Amygdala (tissue), 56 donors: Measurements from ENCODE around the gene VEGFD.
A peak's percentile ranks its signal among the peaks of the same experiment; 100 is the strongest.

Experiments used
- DNase-seq, 56 donors: peaks; one replicate each; lab custom pipeline; 2025; lab: John Stamatoyannopoulos, UW

Gene VEGFD

DNA sequence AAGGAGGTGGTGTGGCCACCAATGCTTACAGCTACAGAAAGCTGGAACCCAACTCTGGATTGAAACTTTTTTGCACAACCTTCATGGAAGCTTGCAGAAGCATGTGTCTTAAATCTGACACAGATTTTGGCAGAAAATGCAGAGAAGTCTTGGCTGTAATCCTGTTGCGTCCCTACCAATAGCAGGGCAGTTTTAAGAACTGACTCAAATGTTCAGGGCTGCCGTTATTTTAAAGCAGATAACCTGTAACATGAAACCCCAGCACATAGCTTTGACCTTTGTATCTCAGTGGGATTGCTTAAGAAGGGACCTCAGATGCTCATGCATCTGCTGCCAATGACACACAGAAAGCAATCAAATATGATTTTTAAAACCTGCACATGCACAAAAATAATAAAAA lies at the start of gene VEGFD:
VEGFD (minus strand) TSS at position 110 of the 400 bp plus-strand sequence. CDS start 467 bp downstream, outside the sequence.
- DNase-seq: no peak

- DNase-seq: no peak
Observed at GRCh38 chrX:15430584-15430983, 46.4 kb upstream of the VEGFD start.

DNA sequence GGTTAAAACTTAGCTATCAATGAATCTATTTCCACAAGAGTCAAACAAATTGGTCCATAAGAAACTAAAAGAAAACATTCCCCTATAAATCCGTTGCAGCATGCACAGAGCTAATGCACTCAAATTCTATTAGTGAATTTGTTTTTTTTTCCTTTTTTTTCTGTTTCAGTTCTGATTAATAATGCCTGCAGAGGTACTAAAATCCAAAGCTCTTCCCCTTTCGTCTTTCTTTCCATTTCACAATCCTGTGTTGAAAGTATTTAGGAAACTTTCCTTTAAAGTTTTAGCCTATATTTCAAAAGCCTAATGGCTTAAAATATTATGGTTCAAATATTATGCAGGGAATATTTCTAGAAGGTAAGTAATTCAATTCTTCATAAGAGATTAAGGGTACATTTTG lies 45.9 kb upstream of the VEGFD start:
- DNase-seq: no peak

DNA sequence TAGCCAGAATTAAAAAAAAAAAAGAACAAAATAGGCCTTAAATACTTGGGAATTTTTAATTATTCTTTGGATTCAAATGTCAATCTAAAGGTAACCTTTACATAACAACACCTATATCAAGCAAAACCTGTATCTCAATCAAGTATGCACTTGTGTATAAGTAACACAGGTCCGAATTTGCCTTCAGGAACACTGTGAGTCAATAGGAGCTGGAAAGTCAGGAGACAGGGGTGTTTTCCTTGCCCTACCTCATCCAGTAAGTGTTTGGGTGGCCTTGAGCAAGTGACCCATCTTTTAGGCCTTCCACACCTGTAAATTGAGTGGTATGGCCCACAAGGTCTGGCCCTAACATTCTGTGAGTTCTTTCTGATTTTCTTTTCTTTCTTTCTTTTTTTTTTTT lies 40.8 kb upstream of the VEGFD start:
- no peak for DNase-seq

DNA sequence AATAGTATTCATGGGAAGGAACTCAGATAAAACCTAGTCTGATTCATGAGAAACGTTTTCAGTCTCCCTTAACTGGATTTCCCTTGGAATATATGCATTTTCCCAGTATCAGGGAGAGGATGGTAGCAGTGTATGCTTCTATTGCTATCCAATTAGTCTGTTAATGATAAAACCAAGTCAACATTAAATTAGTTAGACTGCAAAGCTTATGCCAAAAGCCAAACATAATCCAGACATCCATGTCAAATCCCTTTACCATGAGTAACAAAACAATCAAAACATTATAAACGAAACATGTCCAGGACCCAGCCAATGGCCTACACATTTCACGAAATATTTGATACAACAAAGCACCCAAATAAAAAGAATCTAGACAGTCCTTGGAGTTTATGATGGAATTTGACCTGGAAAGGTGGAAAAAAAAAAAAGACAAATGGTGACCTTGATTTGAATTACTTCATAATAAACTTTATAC lies 34.5 kb upstream of the VEGFD start:
- no peak for DNase-seq

GRCh38 chrX:15418041-15418706 lies 34.0 kb upstream of the VEGFD start:
- no peak for DNase-seq

DNA sequence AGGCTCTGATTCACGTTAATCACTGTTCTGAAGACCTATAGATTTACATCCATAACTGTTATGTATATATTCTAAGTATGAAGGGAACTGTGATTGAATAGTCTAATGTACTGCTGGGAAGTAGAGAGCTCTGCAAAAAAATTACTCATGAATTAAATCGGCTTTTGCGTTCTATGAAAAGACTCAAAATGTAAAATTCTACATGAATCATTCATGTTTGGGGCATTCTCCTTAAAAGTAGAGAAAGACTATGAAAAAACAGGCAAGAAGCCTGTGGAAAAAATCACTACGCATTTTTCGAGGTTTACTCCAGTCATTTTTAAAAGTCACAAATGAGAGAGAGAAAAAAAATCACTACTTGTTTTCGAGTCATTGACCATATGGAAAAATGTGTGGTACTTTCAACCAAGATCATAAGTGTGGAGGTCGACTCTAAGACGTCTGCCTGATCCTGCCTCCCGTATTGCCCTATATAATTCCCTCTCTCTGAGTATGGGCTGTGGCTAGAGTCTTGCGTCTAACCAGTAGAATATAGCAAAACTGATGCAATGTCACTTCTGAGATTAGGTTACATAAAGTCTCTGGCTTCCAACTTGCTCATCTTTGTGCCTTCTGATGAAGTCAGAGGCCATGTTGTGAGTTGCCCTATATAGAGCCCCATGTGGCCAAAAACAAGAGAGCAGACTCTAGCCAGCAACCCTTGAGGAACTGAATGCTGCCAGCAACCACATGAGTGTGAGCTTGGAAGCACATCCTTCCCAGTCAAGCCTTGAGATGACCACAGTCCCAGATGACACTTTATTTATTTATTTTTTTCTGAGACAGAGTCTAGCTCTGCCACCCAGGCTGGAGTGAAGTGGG lies 32.1 kb upstream of the VEGFD start:
- no peak for DNase-seq

- no peak for DNase-seq
Observed at GRCh38 chrX:15413101-15413500, 28.9 kb upstream of the VEGFD start.

DNA sequence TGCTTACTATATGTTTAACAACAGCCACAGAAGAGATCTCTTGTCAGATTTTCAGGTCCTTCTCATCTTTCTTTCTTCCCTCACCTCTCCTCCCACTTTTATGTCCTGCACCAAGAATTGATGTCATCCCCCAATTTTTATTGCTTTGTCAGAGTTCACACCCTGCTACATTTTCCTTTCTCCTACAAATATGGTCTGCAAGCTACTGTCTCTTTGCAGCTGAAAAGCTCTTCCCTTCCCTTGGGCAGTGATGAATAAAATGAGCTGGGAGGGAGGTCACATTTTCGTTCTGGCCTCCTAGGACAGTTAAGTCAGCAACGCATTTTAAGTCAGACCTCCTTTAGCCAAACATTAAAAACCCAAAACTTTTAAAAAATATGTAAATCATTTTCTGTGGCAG lies 26.7 kb upstream of the VEGFD start:
- DNase-seq: no peak

DNA sequence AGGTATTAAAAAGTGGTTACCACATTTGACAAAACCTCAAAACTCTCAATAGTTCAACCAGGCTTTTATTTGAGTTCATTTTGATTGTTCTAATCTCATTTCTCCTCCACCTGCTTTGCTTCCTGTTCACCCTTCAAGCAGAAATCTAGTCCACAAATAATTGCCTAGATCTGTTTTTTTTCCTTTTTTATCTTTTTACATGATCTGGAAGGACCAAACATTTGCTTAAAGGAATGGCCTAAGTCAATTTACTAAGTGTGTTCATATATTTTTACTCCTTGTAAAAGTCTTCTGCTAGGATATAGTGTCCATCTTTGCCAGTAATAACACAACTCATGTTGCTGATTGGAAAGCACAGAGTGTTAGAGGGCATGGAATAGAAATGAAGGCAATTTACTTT lies 26.2 kb upstream of the VEGFD start:
- DNase-seq: no peak

- no peak for DNase-seq
Observed at GRCh38 chrX:15405846-15406245, 21.6 kb upstream of the VEGFD start.

DNA sequence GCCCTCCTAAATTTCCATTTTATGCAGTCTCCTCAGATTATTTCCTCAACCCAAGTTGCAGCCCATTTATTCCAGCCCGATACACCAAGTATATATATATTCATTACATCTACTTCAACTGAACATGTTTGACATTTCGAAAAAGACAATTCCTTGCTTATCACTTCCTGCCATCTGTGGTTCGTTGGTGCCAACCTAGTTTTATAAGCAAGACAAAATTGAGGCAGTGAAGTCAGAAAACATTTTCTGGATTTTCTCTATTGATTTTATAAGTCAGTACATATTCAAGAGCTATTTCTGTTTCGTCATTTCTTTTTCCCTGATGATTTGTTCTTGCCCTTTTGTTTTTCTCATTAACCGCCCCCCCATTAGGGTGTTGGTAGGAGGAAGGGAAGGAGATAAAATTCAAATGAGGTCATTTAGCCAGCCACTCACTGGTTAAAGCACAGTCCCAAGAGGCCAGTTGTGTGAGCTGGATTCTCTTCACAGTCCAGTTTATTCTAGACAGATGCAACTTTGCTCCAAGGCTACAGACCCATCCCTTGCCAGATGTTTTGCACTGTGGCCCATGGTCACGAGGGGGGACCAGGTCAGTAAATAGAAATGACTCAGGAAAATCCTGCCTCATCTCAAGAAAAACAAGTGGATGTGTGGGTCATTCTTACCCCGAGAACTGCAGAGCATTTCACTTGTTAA lies 20.3 kb upstream of the VEGFD start:
- DNase-seq: peak in 1 of 56 donors; percentile 0

GRCh38 chrX:15401378-15401777 lies 17.2 kb upstream of the VEGFD start:
- DNase-seq: no peak

- no peak for DNase-seq
Observed at GRCh38 chrX:15399962-15400391, 15.8 kb upstream of the VEGFD start.

DNA sequence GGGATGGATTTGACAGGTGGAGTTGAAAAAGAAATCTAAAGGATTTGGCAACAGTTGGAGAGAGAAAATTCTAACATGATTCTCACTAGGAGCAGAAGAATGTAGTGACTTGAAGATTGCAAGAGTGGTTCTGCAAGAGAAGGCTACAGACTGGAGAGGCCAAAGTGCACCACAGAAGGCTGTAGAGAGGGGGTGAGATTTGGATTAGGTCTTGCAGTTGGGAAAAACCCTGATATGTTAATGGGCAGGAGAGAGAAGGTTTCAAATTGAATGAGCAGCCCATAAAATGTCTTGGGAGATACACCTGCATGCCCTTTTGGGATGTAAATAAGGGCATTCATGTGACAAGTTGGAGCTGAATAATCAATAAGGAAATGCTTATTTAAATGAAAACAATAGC lies 14.7 kb upstream of the VEGFD start:
- DNase-seq: no peak

DNA sequence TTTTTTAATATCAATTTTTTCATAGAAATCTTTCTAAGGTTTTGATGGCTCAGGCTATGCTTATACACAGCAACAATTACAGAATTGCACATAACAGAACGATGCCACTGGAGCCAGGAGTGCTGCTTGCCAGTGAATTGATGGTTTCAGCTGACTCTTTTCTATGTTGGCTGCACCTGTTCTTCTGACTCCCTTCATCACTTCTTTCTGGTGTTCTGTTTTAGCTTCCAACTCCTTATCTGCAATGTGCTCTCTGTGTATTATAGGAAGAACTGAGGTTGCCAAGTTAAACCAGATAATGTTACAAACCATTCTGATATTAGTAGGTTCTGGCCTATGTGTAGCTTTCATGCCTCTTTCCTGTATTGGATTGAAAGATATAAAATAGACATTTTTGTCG lies 11.6 kb upstream of the VEGFD start:
- no peak for DNase-seq

DNA sequence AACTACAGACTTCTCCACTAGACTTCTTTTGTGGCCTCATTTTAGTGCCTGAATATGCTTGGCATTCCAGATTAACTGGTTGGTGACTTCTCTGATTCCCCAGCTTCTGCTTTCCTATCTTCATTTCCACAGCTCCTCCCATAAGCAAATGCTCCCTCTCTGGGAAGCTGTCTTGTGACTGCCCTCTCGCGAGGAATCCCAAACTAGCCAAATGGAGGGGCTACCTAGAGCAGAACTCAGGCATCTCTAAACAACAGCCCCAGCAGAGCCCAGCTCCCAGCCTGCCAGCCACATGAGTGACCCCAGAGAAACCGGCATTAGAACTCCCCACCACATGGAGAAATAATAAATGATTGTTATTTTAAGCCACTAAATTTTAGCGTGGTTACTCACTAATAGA lies 7.6 kb upstream of the VEGFD start:
- no peak for DNase-seq

- no peak for DNase-seq
Observed at GRCh38 chrX:15382813-15383212, 1.4 kb downstream of the VEGFD start.

GRCh38 chrX:15376956-15377355 lies 7.3 kb downstream of the VEGFD start:
- DNase-seq: no peak

GRCh38 chrX:15373976-15374375 lies 10.2 kb downstream of the VEGFD start:
- no peak for DNase-seq
